SKM-1 (cell line): ENCODE measurements around the gene PALM.
A peak's percentile ranks its signal among the peaks of the same experiment; 100 is the strongest.
"Not testable (repeated sequence)": the region's sequence is repeated elsewhere in the genome, so short reads cannot be mapped to it uniquely, and the experiment has no call there.

Source experiments
- DNase-seq: peaks from one replicate; lab custom pipeline; 2025; ENCODE audit not compliant: unreplicated experiment; lab: John Stamatoyannopoulos, UW

PALM gene

GRCh38 chr19:729965-730668, 21.4 kb downstream of the PALM start:
- no peak for DNase-seq

- no peak for DNase-seq
Measured at GRCh38 chr19:731000-731399, 22.3 kb downstream of the PALM start.

GRCh38 chr19:732148-733069, 23.7 kb downstream of the PALM start:
- DNase-seq: no peak

- no peak for DNase-seq
Measured at GRCh38 chr19:734716-735115, 26.0 kb downstream of the PALM start.

- no peak for DNase-seq
Measured at GRCh38 chr19:736125-736524, 27.4 kb downstream of the PALM start.

GRCh38 chr19:737591-738093, 28.9 kb downstream of the PALM start:
- DNase-seq: peak; percentile 6

- no peak for DNase-seq
Measured at GRCh38 chr19:738509-739128, 29.9 kb downstream of the PALM start.

- no peak for DNase-seq
Measured at GRCh38 chr19:739998-740715, 31.4 kb downstream of the PALM start.

GRCh38 chr19:740816-741505, 32.2 kb downstream of the PALM start:
- DNase-seq: not testable (repeated sequence)

GRCh38 chr19:741506-742131, 32.9 kb downstream of the PALM start:
- peak; percentile 58 for DNase-seq

- no peak for DNase-seq
Measured at GRCh38 chr19:742540-743075, 33.9 kb downstream of the PALM start.

GRCh38 chr19:743168-743687, 34.5 kb downstream of the PALM start:
- no peak for DNase-seq

GRCh38 chr19:745138-745537, 36.4 kb downstream of the PALM start:
- not testable (repeated sequence) for DNase-seq

- no peak for DNase-seq
Measured at GRCh38 chr19:746208-746819, 37.6 kb downstream of the PALM start.

- DNase-seq: no peak
Measured at GRCh38 chr19:746956-747355, 38.2 kb downstream of the PALM start.

- no peak for DNase-seq
Measured at GRCh38 chr19:747432-748273, 38.9 kb downstream of the PALM start.

- no peak for DNase-seq
Measured at GRCh38 chr19:748274-748598, 39.5 kb downstream of the PALM start.

- no peak for DNase-seq
Measured at GRCh38 chr19:749811-750210, 41.1 kb downstream of the PALM start.
